OCI-M1 (cell line): ENCODE data around the gene HIF1AN.
A peak's percentile ranks its signal among the peaks of the same experiment; 100 is the strongest.
"Not testable (repeated sequence)": the region's sequence is repeated elsewhere in the genome, so short reads cannot be mapped to it uniquely, and the experiment has no call there.

Experiments used
- DNase-seq: peaks from one replicate; lab custom pipeline; 2025; lab: John Stamatoyannopoulos, UW

Gene HIF1AN

DNA sequence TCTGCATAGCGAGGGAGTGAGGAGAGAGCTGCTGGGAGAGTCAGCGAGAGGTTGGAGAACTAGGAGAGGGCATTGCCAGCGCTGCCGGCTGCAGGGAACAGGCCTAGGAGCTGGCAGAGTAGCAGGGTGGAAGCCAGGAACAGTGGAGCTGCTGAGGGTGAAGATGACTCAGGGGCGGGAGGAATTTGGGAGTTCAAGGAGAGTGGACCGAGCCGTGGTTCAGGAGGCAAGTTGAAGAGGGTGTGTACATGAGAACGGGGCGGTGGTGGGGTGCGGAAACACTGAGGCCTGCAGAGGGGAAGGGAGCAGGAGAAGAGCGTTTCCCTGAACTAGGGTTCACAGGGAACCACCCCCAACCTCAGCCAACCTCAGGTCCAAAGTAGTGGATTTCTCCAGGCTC, 31.5 kb downstream of the HIF1AN start:
- DNase-seq = no peak

DNA sequence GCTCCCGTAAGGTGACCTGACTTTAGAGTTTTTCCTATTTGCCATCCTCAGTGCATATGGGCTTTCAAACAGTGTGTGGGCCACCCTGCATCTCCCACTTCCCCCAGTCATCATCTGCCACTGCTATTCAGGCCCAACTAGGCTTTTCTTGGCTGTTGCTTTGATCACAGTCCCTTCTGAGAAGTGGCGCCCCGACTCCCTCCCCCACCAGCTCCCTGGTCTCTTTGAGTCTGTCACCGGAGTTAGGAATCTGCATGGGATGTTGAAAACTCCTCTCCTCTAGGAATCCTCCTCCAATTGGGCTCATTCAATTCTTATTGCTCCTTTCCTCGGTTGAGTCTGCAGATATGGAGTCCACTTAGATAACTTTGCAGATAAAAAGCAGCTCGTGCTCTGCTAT, 32.1 kb downstream of the HIF1AN start:
- DNase-seq = no peak

DNA sequence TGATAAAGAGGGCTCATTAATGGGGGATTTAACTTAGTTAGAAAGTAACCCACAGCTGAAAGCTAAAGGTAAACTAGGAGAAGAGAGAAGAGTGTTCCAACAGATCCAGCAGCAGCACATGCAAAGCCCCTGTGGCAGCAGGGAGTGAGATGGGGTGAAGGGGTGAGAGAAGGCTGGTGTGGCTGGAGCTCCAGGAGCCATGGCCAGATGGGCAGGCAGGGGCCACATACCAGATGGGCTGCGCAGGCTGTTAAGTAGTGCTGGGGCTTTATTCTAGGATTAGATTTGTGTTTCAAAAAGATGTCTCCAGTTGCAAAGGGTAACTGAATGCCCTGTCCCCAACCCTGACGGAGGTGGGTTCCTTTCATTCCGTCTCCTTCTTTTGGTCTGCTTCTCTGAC, 33.2 kb downstream of the HIF1AN start:
- no peak for DNase-seq

DNA sequence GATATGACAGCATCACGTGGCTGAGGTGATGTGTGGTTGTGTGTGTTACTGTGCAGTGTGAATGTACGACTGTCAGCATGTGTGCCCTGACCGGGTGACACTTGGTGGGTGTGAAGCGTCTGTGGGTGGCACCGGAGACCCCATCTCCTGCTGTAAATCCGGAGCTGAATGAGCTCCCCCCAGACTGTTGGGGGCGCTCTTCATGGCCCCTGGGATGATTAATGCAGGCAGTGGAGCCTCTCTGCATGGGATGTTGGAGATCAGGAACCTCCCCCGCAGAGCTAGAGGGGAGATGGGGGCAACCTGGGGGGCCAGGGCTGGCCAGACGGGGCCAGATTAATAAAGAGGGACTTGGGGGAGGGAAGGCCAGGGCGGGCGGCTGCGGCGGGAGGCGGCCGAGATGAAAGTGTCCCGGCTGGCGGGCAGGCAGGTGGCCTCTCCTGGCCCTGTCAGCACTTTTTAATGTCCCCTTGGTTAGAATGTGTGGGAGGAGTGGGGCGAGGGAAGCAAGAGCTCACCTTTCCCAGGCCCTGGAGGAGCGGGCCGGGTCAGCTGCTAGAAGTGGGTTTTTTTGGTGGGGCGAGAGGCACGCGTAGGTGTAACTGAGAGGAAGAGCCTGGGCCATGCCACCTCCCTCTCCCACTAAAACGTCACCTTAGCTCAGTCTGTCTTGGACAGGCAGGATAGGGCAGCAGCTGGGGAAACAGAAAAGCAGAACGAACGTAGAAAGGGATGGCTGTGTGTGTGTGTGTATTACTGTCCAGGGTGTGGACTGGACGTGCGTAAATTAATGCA, 34.1 kb downstream of the HIF1AN start:
- DNase-seq = no peak

DNA sequence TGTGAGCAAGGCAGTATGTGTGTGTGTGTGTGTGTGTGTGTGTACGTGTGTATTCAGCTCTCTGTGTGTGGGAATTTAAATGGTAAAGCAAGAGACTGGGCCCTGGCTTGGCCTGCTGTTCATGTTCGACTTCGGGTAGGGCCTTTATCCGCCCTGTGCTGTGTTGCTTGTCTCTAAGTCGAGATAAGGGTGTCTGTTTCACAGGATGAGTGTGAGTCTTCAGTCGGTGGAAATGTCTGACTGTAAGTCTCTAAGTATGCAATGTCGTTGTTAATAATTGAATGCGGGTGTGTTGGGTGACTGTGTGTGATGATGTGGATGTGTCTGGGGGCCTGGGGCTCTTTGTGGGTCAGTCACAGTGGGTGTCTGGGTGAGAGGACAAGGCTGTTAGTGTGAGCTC, 34.8 kb downstream of the HIF1AN start:
- DNase-seq = no peak

DNA sequence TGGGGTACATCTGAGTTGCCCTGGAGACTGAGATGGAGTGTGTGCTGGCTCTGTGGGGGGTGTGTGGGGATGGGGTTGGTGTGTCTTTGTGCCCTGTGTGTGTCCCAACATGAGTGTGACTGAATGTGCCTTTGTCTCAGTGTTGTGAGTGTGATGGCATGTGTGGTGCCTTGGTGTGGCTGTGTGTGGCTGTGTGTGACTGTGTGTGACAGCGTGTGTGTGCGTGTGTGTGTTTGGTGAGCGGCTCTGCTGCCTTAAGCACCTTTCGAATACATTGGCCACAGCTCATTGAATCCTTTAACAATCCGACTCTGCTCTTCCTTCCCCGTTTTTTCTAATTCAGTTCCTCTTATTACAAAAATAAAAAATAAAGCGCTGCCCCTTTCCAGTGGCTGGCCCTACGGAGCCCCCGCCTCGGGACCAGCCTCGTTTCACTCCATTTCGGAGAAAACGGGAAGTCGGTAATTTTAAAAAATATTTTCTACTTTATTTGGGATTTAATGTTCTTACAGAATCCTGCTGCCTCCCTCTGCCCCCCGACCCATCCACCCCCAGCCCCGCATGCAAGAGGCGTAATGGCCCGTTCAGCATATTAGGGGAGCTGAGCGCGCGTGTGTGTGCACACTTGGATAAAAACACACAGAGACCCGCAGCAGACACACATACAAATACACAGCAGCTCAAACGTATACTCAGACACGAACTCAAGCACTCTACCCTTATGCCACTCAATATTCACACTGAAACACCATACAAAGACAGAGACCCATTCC, 35.5 kb downstream of the HIF1AN start:
- DNase-seq = no peak

DNA sequence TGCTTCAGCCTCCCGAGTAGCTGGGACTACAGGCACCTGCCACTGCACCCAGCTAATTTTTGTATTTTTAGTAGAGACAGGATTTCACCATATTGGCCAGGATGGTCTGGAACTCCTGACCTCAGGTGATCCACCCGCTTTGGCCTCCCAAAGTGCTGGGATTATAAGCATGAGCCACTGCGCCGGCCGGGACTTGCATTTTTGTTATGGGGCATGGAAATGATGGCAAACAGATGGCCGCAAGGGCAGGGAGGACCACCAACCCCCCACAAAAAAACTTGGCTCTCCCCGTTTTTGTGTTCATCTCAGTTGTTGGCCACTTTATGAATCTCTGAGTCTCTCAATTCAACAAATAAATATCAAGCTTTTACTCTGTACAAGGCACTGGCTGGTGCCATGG, 39.4 kb downstream of the HIF1AN start:
- not testable (repeated sequence) for DNase-seq

DNA sequence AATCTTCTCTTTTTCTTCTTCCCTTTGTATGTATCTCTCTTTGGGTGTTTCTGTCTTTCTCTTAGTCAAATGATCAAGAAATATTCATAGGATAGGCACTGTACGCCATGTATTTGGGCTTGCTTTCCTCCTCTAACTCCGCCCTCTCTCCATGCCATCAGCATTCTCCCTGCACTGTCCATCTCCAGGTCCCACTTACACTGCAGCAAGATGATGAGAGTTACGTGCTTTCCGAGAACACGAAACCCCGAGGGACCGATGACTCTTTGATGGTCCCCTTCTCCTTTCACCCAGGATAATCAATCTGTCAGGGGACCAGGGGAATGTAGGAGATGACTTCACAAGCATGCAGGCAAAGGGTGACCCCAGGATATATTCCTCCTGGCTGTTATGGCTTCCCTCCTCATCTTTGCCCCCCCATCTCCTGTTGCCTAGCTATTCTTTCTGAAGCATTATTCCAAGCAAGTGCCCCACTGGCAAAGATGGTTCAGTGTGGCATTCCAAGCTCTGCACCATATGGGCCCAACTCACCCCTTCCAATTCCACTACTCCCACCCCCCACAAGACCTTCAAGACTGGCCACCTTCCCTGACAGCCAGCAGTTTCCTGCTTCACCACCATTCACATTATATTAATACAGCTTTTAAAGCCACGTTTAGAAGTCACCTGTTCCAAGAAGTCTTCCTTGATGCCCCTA, 40.0 kb downstream of the HIF1AN start:
- DNase-seq = no peak

DNA sequence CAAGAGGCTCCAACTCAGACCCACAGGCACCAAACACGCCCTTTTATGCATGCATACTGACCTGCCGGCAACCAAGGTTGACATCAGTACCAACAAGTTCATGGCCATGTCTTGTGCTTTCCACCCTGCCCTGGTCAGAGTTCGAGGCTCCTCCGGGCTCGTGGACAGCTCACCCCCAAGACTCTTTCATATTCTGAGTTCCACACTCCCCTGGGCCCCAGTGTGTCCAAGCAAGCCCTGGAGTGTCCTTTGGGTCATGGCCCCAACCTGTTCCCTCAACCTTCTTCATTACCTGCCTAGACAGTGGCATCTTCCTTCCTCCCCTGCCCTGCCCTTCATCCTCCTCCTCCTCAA, 40.5 kb downstream of the HIF1AN start:
- no peak for DNase-seq

DNA sequence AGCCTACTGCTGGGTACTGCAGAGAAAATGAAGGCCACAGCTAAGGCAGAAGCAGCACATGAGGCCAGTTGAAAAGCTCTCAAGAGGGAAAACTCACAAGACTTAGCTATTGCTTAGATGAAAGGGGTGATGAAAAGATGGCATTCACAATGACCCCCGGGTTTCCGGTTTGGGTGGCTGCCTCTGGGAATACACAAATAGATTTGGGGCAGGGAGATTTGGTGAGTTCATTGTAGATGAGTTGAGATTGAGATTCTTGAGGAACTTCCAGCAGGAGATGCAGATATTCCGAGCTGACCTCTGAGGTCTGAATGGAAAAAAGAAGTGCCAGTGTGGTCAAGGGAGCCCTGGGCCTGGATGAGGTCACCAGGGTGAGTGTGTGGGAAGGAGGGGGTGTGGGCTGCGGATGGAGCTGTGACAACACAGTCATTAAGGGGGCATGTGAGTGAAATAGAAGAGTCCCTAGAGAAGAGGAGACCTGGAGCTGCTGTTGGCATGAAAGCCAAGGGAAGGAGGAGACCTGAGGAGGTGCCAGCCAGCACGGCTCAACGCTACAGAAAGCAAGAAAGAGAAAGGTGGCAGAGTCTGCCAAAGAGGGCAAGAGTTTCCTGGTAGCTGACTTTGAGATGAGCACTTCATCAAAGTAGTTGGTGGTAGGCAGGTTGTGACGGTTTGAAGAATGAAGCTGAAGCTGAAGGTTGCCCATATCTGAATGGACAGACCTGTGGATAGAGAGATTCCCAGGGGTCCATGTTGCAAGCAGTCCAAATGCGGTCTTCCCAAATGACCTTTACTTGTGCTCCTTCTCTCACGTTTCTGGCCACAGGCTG, 43.7 kb downstream of the HIF1AN start:
- peak; percentile 18 for DNase-seq

DNA sequence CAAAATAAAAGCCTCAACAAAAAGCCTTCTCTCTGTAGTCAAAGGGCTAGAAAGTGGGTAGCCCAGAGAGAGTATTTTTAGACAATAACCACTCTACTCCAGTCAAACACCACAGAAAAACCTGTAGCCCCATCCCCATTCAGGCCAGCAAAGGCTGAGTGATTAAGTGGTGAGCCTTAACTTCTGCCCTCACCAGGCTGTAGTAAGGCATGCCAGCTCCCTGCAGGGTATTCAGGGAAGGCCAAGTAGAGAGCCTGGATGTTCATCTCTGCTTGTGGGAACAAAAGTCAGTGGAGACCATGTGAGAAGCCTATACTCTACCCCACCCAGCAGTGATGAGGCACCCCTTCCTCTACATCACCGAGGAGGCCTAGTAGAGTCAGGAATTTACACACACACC, 51.2 kb downstream of the HIF1AN start:
- no peak for DNase-seq

DNA sequence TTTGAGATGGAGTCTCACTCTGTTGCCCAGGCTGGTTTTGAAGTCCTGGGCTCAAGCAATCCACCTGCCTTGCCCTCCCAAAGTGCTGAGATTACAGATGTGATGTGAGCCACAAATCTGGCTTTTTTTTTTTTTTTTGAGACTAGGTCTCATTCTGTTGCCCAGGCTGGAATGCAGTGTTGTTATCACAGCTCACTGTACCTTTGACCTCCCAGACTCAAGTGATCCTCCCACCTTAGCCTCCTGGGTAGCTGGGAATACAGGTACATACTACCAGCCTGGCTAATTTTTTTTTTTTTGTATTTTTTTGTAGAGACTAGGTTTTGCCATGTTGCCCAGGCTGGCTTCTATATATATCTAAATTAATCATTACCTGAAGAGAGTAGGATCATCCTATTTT, 62.4 kb downstream of the HIF1AN start:
- DNase-seq = no peak

DNA sequence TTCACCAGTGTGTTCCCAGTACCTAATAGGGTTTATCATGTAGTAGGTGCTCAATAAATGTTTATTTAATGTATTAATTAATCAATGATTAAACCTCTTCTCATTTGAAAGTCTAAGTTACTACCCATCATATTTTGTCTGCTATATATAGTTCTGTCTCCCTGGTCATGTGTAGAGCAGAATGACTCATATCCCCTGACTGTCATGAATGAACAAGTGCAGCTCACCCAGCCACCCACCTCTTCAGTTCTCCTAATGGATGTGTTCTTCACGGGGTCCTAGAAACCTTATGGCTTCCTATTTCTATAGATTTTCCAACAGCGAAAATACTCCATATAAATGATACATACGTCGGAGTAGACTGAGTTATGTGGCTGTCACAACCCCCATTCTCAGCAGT, 64.5 kb downstream of the HIF1AN start:
- DNase-seq = no peak

DNA sequence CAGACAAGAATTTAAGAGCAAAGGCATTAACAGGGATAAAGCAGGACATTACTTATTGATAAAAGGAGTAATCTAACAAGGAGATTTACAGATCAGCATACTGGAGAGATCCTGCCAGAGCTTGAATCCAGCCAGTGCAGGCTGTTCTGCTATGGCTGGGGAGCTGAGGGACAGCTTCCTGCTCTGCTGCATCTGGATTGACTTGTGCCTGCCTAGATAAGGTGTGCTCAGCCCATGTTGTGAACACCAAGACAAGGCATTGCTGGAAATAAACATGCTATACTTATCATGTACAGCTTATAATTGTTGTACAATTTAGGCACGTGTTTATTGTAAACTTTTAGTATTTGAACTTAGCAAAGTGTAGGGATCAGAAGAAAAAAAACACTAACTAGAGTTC, 71.7 kb downstream of the HIF1AN start:
- DNase-seq = no peak
